ENCODE results near the gene PC.

The PC gene

GRCh38 chr11:66910016-66910415, 48.2 kb downstream of the PC start:
- DNase-seq, result no peak

DNA sequence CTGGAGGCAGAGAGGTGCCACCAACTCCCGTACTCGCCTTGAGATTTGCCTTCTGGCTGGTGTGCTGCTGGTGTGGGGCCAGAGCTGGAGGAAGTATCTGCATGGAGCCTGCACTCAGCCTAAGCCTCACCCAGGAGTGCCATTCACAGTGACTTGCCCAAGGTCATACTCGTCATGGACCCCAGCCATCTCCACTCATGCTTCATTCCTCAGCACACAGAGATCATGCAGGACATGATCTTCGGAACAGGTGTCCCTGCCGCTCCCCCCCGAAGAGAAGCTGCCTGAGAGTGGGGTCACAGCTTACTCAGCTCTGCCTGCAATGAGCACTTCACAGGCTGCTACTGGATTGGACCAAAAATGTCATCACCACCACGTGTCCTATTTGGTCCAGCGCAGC, 49.0 kb downstream of the PC start:
- no peak for DNase-seq

DNA sequence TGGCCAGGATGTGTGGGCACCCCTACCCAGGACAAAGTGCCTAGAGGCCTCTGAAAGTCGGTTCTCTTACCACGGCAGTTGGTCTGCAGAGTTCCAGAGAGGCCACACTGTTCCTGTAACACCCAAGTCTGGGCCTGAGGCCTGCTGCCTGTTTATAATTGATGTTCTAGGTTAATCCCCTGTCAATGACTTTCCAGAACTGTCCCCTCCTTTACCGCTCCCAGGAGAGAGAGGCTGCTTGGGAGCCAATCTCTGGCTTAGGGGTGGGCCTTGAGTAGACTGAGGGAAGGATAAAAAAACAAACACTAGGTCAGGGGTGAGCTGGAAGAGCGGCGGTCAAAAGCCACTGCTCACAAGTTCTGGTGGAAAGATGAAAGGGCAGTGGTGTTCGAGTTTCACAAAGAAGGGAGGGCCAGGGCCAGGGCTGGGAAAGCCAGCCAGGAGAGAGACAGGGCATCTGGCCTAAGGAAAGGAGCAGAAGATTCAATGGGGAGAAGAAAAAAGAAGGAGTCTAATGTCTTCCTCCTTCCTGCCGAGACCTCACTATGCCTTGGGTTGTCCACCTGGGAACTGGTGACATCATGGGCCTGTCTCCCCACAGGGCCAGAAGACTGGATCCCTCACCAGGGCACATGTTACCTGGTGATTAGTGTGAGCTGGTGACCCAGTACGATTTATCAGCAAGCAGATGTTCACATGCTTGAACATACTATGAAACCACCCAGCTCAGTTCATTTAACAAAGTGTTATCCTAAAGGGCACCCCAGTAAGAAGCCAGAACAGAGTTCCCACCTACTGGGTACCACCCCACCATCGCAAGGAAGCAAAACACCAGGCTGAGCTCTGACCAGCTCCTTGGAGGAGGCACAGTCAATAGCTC, 50.2 kb downstream of the PC start:
- no peak for DNase-seq

DNA sequence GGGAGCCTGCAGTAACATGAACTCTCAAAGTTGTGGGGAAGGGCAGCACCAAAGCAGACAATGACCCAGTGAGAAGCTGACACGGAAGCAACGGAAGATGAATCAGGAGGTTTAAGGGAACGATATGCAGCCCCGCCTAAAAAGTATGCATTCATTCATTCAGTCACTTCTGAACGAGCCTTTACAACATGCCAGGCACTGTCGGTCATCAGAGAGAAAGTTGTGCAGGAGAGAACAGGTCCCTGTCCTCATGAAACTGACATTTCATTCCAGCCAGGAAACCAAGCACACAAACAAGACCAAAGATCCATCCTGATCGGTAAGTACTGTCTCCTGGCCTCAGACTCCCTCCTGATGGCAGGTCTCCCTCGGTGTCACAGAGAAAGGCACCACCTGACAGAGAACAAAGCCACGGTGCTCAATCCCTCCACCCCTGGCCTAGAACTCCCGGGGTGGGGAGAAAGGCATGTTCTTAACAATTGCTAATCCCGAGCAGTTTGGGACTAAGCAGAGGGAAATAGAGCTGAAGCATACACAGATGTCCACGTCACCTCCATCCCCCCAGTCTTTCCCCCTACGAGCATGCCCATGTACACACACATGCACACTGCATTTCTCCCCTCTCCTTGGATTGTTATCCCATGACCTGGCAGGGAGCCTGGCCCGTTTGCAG, 52.0 kb downstream of the PC start:
- no peak for DNase-seq

GRCh38 chr11:66905631-66906030, 52.6 kb downstream of the PC start:
- no peak for DNase-seq

DNA sequence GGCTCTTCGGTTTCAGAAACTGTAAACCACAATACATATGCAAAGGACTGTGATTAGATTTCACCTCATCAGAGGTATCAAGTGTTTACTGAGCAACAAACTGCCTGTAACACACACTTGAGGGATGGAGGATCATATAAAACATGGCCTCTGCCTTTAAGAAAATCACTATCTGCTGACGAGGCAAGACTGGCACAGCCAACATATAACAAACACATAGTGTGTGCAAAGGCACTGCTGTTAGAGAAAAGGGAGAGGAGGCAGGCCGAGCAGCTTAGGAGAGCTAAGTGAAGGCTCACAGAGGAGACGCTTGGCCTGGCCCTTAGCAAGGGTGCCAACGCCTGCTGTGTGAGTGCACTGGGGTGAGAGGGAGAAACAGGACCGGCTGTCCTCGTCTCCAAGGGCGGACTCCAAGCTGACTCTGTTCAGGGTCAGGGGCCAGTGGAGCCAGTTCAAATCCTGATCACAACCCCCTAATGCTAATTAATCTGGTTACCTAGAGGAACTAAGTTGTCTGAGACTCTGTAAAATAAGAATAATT, 53.1 kb downstream of the PC start:
- peak; percentile 38 for DNase-seq

GRCh38 chr11:66904561-66904960, 53.6 kb downstream of the PC start:
- no peak for DNase-seq

- DNase-seq, result no peak
Measured at GRCh38 chr11:66904055-66904454, 54.1 kb downstream of the PC start.

- no peak for DNase-seq
Measured at GRCh38 chr11:66902486-66903177, 55.6 kb downstream of the PC start.

DNA sequence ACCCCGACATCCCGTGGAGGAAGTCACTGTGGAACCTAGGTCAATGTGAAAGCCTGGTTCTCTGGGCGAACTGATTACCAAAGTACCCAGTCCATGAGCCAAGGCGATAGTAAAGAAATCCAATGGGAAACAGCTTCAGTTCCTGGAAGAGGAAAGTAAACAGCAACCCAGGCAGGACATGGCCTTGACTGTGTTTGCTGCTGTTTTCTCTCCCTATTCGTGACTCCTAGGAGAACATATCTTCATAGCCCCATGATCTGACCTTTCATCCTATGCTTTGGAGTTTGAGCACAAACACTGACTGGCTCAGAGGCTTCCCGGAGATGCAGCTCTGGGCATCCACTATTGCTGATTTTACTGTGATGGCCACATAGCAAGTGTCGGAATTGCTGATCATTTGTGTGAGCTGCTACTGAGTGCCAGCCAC, 56.2 kb downstream of the PC start:
- no peak for DNase-seq

DNA sequence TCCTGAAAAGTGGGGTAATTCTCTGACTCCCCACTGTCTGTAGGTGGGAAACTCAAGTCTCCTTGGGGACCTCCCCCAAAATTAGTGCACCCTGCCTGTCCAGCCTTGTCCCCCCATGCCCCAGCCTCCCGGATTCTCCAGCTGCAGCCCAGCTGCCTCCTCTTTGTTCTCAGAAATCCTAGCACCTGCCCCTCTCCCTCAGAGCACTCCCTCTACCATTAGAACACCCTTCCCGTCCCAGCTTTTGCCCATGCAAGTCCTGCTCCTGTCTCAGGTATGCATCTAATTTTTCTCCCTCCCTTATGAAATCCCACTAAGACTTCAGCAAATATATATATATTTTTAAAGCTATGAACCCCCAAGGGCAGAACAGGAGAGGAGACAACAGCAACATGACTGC, 64.0 kb downstream of the PC start:
- DNase-seq, result no peak

- DNase-seq, result no peak
Measured at GRCh38 chr11:66892911-66893310, 65.3 kb downstream of the PC start.

- DNase-seq, result no peak
Measured at GRCh38 chr11:66891851-66892660, 66.1 kb downstream of the PC start.

GRCh38 chr11:66889960-66890359, 68.2 kb downstream of the PC start:
- no peak for DNase-seq

GRCh38 chr11:66888282-66888681, 69.9 kb downstream of the PC start:
- no peak for DNase-seq

- DNase-seq, result no peak
Measured at GRCh38 chr11:66887526-66887925, 70.7 kb downstream of the PC start.

DNA sequence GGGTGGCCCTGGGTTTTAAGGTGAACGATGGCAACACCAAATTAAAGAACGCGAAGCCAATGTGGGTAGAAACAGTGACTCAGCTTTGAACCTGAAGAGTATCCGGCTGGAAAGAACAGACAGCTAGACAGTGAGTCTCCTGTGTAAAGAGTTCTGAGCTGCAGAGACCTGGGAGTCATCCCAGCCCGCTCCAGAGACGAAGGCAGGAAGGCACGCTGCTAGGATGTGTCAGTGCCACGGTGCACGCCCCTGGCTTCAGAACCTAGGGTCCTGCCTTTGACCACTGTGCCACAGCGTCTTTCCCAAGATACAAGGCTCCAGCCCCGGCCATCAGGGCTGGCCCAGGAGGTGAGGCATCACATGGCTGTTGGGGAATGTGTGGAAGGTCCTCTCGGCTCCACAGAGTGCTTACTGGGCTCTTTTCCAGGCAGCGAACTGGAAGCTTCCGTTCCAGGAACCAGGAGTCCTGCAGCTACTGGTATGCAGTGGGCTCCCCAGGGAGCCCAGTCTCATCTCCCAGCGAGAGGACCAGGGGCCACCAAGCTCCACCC, 71.4 kb downstream of the PC start:
- no peak for DNase-seq

DNA sequence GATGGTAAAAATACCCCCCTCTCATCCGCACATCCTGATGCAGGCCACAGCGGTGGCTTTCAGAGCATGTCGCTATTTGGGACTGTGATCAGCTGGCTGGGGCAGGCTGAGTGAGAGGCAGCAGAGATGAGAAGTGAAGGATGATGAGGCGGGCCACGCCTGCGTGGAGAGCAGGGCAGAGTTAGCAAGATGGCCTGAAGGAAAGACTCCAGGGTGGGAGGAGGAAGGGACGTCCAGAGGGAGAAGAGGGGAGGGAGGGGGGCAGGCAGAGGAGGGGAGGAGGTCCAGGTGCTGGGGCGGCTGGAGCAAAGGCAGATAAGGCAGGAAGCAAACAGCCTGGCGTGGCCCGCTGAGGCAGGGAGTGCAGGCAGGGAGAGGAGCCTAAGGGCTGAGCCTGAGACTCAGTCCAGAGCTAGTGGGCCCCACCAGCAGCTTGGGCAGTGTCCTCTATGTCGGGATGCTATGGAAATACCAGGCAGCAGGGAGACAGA, 72.2 kb downstream of the PC start:
- DNase-seq, result no peak

- DNase-seq, result no peak
Measured at GRCh38 chr11:66885469-66885868, 72.7 kb downstream of the PC start.

DNA sequence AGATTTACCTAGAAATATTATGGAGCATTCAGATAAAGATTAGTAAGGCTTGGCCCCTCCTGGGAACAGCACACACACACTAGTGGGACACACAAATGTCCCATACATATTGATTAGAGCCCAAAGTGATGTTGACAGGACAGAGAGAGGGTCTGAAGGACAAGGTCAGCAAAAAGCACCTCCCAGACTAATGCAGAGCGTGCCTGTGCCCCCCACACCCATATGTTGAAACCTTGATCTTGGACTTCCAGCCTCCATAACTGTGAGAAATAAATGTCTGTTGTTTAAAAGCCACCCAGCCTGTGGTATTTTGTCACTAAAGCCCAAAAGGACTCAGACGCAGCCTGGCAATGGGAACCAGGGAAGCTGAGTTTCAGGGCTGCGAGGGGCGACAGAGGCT, 73.7 kb downstream of the PC start:
- no peak for DNase-seq

GRCh38 chr11:66883016-66883965, 74.9 kb downstream of the PC start:
- DNase-seq, result peak; percentile 59
